Ovary (tissue), 9 donors: Measurements from ENCODE around the gene FAM131C. TPM values are rescaled to one million over a fixed set of nuclear protein-coding genes. Genes with fewer than 3 reads are reported as not detected.

Experiments
- DNase-seq, 5 donors: peaks; one replicate each; pipeline ENCODE4 v3.0.0-alpha.2; 2019 to 2020
- H3K27ac ChIP-seq, 2 donors: fragments of 200-600 bp; one replicate each; pipeline versions ENCODE4 v1.5.1 to v1.8.0; 2019 to 2022
- H3K27me3 ChIP-seq: fragments of 200-600 bp; one replicate; pipeline ENCODE4 v1.8.0; 2022
- H3K36me3 ChIP-seq: fragments of 200-600 bp; sonication (generic); one replicate; pipeline ENCODE4 v1.5.1; 2019
- H3K4me1 ChIP-seq: one replicate; pipeline ENCODE4 v1.8.1; 2013; ENCODE audit warnings: mild to moderate bottlenecking, moderate library complexity; ENCODE audit not compliant: insufficient read depth
- H3K4me3 ChIP-seq: fragments of 200-600 bp; sonication (generic); one replicate; pipeline ENCODE4 v1.5.1; 2017
- H3K9me3 ChIP-seq, 2 donors: fragments of 200-600 bp in 1 of 2; sonication (generic) in 1 of 2; one replicate each; pipeline versions ENCODE4 v1.5.1 to v1.8.1; 2013 to 2019; ENCODE audit warnings: mild to moderate bottlenecking in 1 of 2, moderate library complexity in 1 of 2
- EP300 ChIP-seq: sonication (generic); formaldehyde crosslinking; IDR thresholded peaks from one replicate; pipeline ENCODE4 v1.6.1; 2017; ENCODE audit warnings: antibody characterized with exemption
- POLR2A ChIP-seq: fragments of 450-650 bp; IDR thresholded peaks from one replicate; pipeline ENCODE4 v1.6.1; 2017; ENCODE audit warnings: antibody characterized with exemption, mild to moderate bottlenecking, moderate library complexity
- WGBS, 3 donors: extraction: QIAGEN DNeasy Blood & Tissue Kit in 1 of 3; methylation state at CpG; one replicate each; pipeline versions ENCODE4 v1.1.5 to v1.1.7; 2013 to 2017; 5-methylcytosine and 5-hydroxymethylcytosine counted together
- intact Hi-C, 4 donors: fragments of 100-400 bp; cut with DNase I; formaldehyde crosslinking; loops; one replicate each; pipeline versions ENCODE4 v1.11.0 to v1.15.1; 2022 to 2023
- polyA plus RNA-seq, 2 donors: library from polyadenylated mRNA; stranded (reverse); fragments of 200-250 nt in 1 of 2; fragments of 350-450 nt in 1 of 2; fragmentation: Illumina TruSeq in 1 of 2; extraction: RNeasy Lipid Tissue Mini Kit (QIAGEN cat#74804) in 1 of 2; gene quantifications; one replicate each; pipeline ENCODE4 v1.2.3, GENCODE V29; 2013 to 2014
- total RNA-seq, 7 donors: library from RNA; depleted of rRNA in 2 of 7; stranded (reverse); fragments of >200 nt in 2 of 7; fragmentation: NEBNext Ultra II Directional in 3 of 7; extraction: Animal tissue kit (Norgen Biotek cat#: 25700) in 3 of 7; gene quantifications; one replicate each; pipeline versions ENCODE4 v1.1.0 to v1.2.4, GENCODE V29; 2016 to 2023
- TF ChIP-seq, protein P1 (sequence below), 3 donors: fragments of 450-650 bp in 2 of 3; fragments of 200-600 bp in 1 of 3; IDR thresholded peaks; one replicate each; pipeline versions ENCODE4 v1.5.1 to v1.8.0; 2016 to 2022; ENCODE audit warnings: antibody characterized with exemption in 3 of 3, mild to moderate bottlenecking in 1 of 3
- donor health status: DM: no; HTN: no; CAD: no; lungs with moderate emphysema.
- donor health status: DM: no; HTN: no; CAD: no.
- donor health status: Bipolar disorder and iron deficiency.
- donor health status: DM: yes; HTN: yes; CAD: no.
- donor health status: DM: no; HTN: no; CAD: no.
- donor health status: DM: yes; HTN: yes; CAD: no.

Gene FAM131C
- total and polyA plus RNA-seq, 9 donors: 0.10 to 1.3 (median 0.30) TPM; not detected in 1

DNA sequence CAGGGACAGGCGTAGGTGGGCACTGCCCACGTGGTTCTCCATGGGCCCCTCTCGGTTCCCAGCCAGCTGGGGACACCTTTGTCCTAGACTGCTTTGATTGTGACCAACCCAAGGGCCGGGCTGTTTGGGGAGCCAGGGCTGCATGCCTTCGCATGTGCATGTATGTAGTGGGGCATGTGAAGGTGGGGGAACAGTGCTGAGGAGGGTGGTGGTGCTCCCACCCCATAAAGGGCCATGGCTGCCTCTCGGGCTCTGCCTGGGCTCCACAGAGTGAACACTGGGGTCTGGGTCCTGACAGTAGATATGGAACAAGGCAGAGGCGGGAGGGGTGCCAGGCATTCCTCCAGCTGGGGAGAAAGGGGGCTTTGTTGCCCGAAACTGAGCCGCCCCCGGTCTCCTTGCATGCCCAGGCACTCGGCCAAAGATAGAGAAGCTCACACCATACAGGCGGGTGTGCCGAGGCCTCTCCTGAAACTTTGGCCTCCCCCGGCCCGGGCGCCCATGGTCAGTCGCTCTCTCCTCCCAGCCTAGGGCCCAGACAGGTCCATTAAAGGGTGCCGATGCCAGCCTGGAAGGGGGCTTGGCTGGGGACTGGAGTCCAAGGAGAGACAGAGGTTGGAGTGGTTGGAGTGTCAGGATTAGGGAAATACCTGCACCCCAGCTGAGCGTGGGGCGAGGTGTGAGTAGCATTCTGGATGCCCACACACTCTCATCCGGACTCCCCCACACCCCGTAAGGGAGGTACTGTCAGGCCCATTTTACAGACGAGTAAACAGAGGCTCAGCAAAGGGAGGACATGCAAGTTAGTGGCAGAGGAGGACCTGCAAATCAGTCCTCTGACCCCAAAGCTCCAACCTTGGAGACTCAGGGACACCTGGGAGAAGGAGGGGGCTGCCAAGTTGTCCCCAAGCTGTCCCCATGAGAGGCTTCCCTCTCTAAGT, 41.3 kb upstream of the FAM131C start:
- DNase-seq: peak in 2 of 5 donors; percentile 39 to 58
- H3K27me3 ChIP-seq: no peaks in the 10 kb centered on the region
- H3K36me3 ChIP-seq: no peaks in the 10 kb centered on the region
- TF ChIP-seq EP300 (no peak), POLR2A (no peak)
- TF ChIP-seq, protein P1, sequence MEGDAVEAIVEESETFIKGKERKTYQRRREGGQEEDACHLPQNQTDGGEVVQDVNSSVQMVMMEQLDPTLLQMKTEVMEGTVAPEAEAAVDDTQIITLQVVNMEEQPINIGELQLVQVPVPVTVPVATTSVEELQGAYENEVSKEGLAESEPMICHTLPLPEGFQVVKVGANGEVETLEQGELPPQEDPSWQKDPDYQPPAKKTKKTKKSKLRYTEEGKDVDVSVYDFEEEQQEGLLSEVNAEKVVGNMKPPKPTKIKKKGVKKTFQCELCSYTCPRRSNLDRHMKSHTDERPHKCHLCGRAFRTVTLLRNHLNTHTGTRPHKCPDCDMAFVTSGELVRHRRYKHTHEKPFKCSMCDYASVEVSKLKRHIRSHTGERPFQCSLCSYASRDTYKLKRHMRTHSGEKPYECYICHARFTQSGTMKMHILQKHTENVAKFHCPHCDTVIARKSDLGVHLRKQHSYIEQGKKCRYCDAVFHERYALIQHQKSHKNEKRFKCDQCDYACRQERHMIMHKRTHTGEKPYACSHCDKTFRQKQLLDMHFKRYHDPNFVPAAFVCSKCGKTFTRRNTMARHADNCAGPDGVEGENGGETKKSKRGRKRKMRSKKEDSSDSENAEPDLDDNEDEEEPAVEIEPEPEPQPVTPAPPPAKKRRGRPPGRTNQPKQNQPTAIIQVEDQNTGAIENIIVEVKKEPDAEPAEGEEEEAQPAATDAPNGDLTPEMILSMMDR (IDR thresholded peaks at IDR 0.05): no peak
- no peak overlapping the region for H3K4me3 ChIP-seq
- 59 to 66% (median 62%) methylated on average over 23 of the region's 23 CpGs for WGBS, 3 donors
- no peaks in the 10 kb centered on the region for H3K9me3 ChIP-seq
- H3K27ac ChIP-seq: no peak overlapping the region
- intact Hi-C loops: no loop called here
- H3K4me1 ChIP-seq: peaks cover 21% of the 10 kb centered on the region

DNA sequence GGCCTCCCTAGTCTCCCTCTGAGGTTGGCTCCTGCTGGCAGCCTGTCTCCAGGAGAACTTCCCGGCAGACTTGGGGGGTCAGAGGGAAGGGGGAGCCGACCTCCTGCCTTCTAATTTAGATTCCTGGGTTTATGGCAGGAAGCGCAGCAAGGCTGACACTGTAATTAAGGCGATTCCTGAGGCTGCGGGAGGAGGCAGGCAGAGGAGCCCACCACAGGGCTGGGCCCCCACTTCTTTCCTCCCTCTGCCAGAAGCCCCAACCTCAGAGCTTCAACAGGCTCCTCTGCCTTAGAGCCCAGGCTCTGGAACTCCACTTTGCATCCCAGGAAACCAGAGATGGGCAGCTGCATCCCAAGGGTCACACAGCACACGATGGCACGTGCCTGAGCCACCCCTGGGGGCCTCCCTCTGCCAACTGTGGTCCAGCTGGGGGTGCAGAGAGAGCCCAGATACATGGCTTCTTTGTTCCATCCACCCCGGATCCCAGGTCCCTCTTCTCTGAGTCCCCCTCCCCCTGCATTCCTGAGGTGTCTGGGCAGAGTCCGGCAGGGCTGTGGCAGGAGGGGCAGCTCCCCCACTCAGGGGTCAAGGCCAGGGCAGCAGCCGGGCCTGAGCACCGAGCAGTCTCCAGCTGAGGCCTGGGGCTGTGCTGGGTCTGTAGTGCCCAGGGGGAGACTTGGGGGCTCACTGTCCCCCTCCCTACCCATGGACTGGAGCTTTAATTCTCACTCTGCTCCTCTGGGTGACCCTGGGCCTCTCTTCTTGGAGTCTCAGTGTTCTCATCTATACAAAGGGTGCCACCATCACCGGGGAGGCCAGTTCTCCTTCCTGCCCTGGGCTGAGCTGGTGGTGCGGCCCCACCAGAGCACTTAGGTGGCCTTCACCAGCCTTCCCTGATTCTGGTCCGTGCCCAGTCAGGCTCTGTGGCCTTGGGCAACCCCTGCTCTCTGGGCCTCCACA, 39.4 kb upstream of the FAM131C start:
- H3K36me3 ChIP-seq: no peaks in the 10 kb centered on the region
- H3K27ac ChIP-seq: peak overlapping the region in 1 of 2 donors; percentile 47
- DNase-seq: peak; percentile 57 to 89 (median 79)
- 24 to 40% (median 34%) methylated on average over 12 to 14 of the region's 14 CpGs for WGBS, 3 donors
- intact Hi-C loops: no loop called here
- H3K9me3 ChIP-seq: no peaks in the 10 kb centered on the region
- no peaks in the 10 kb centered on the region for H3K27me3 ChIP-seq
- peaks cover 21% of the 10 kb centered on the region for H3K4me1 ChIP-seq
- no peak for TF ChIP-seq EP300
- no peak for TF ChIP-seq POLR2A
- H3K4me3 ChIP-seq: no peak overlapping the region

DNA sequence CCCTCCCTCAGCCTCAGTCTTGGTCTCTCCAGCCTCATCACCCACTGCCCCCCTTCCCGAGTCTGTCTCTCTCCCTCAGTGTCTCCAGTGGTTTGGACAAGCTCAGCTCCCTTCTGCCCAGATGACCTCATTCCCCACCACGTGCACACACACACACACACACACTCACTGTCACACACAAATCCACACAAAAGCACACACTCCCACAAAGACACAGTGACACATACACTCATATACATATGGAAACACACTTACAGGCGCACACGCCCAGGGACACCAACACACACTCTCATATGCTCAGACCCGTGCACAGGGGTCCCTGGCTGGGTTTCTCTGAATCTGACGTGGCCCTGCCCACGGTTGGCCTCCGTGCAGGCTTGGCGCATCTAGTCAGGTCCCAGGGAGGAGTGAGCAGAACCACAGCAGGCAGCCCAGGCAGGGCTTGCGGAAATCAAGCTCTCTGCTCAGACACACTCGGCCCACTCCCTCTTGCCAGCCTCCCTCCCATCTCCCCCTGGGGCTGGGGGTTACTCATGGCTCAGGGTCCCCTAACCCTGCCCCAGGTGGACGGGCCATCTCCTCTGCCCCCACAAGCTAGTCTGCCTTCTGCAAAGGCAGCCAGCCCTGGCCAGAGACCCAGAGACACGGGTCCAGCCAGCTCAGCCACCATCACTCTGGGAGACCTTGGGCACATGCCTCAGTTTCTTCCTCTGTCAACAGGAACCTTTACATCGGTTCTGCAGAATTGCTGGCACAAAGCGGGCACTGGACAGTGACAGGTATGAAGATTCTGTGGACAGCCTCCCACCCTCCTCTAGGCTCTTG, 38.5 kb upstream of the FAM131C start:
- H3K4me3 ChIP-seq: no peak overlapping the region
- H3K27ac ChIP-seq: peak overlapping the region; percentile 19 to 47
- 40 to 52% (median 40%) methylated on average over 15 of the region's 15 CpGs for WGBS, 3 donors
- intact Hi-C loops: no loop called here
- DNase-seq: peak; percentile 59 to 75 (median 66)
- no peaks in the 10 kb centered on the region for H3K36me3 ChIP-seq
- no peaks in the 10 kb centered on the region for H3K27me3 ChIP-seq
- TF ChIP-seq POLR2A (no peak), EP300 (no peak)
- TF ChIP-seq, protein P1 (IDR thresholded peaks at IDR 0.05): no peak
- no peaks in the 10 kb centered on the region for H3K9me3 ChIP-seq
- peaks cover 21% of the 10 kb centered on the region for H3K4me1 ChIP-seq

DNA sequence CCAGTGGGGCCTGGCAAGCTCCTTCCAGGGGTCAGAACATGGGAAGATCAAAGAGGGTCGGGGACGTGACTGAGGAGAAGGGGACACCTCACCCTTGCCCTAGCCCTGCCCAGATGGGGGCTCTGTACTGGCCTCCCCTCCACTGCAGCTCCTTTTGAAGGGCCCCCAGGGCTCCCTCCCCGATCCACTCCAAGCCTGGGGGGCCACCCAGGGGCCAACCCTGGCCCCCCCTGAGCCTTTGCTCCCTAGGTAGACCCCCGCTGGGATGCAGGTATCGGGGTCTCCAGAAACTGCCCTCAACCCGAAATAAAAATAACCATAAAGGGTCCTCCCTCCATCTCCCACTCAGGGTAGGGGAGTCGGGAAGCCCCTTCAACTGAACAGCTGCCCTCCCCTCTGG, 37.4 kb upstream of the FAM131C start:
- intact Hi-C loops: no loop called here
- 90 to 94% (median 93%) methylated on average over 7 of the region's 7 CpGs for whole genome bisulfite sequencing, 3 donors
- Histone ChIP-seq H3K27ac (peak overlapping the region in 1 of 2 donors; percentile 36), H3K36me3 (no peaks in the 10 kb centered on the region), H3K4me1 (peaks cover 21% of the 10 kb centered on the region), H3K9me3 (no peaks in the 10 kb centered on the region), H3K4me3 (no peak overlapping the region), H3K27me3 (no peaks in the 10 kb centered on the region)
- TF ChIP-seq POLR2A (no peak), EP300 (no peak)
- TF ChIP-seq, protein P1 (IDR thresholded peaks at IDR 0.05): no peak
- no peak for DNase-seq
